T-helper 1 cell treated with Interleukin-12 subunit alpha and Interleukin-12 subunit beta and Interleukin-4 antibody, amounts not matched to agents 30 ng/mL and 1 ng/mL, for 36 hours (primary cell): Measurements from ENCODE around the gene CCDC51. TPM values are rescaled to one million over a fixed set of nuclear protein-coding genes. Genes with fewer than 3 reads are reported as not detected.

ENCODE experiments used
- intact Hi-C: fragments of 100-400 bp; cut with micrococcal nuclease; formaldehyde crosslinking; loops from one replicate; pipeline ENCODE4 v1.15.1; 2024
- total RNA-seq: library from RNA; stranded (reverse); gene quantifications from 2 replicates; pipeline ENCODE4 v1.2.3, GENCODE V29; 2022

CCDC51 gene
- total RNA-seq, 1 donor from 2014 or later, result 16.7 TPM

- intact Hi-C loops, result no loop called here
These were observed 16.6 kb downstream of the CCDC51 start for GRCh38 chr3:48423241-48423882.

- intact Hi-C loops, result no loop called here
These were observed 17.2 kb downstream of the CCDC51 start for GRCh38 chr3:48422681-48423080.

- intact Hi-C loops, result no loop called here
These were observed 17.6 kb downstream of the CCDC51 start for GRCh38 chr3:48422272-48422671.

GRCh38 chr3:48420561-48420960 lies 19.4 kb downstream of the CCDC51 start:
- intact Hi-C loops, result no loop called here

GRCh38 chr3:48419597-48419996 lies 20.3 kb downstream of the CCDC51 start:
- intact Hi-C loops, result no loop called here

- intact Hi-C loops, result no loop called here
These were observed 20.8 kb downstream of the CCDC51 start for GRCh38 chr3:48419149-48419548.

GRCh38 chr3:48418651-48419050 lies 21.3 kb downstream of the CCDC51 start:
- intact Hi-C loops, result no loop called here

- intact Hi-C loops, result no loop called here
These were observed 21.8 kb downstream of the CCDC51 start for GRCh38 chr3:48418140-48418539.

- intact Hi-C loops, result no loop called here
These were observed 22.3 kb downstream of the CCDC51 start for GRCh38 chr3:48417529-48418108.

GRCh38 chr3:48416546-48416945 lies 23.4 kb downstream of the CCDC51 start:
- intact Hi-C loops, result no loop called here

- intact Hi-C loops, result no loop called here
These were observed 23.8 kb downstream of the CCDC51 start for GRCh38 chr3:48416091-48416505.

- intact Hi-C loops, result no loop called here
These were observed 24.5 kb downstream of the CCDC51 start for GRCh38 chr3:48415251-48415953.

GRCh38 chr3:48414376-48415250 lies 25.3 kb downstream of the CCDC51 start:
- intact Hi-C loops, result no loop called here

- intact Hi-C loops, result no loop called here
These were observed 26.3 kb downstream of the CCDC51 start for GRCh38 chr3:48413611-48414010.

- intact Hi-C loops, result no loop called here
These were observed 26.8 kb downstream of the CCDC51 start for GRCh38 chr3:48413086-48413485.

GRCh38 chr3:48412375-48413001 lies 27.4 kb downstream of the CCDC51 start:
- intact Hi-C loops, result no loop called here

- intact Hi-C loops, result no loop called here
These were observed 28.1 kb downstream of the CCDC51 start for GRCh38 chr3:48411606-48412374.

GRCh38 chr3:48411041-48411588 lies 28.8 kb downstream of the CCDC51 start:
- intact Hi-C loops, result no loop called here

- intact Hi-C loops, result no loop called here
These were observed 29.5 kb downstream of the CCDC51 start for GRCh38 chr3:48410205-48411040.
